GM12891 (cell line): ENCODE results near the gene CDCP1.

Experiments
- DNase-seq: peaks from one replicate; pipeline ENCODE4 v3.0.0; 2011; ENCODE audit warnings: low spot score; ENCODE audit not compliant: insufficient read length
- FAIRE-seq: peaks from 2 replicates; lab custom pipeline; 2011; peaks lifted over from hg19 to GRCh38; lab: Jason Lieb, UNC
- PAX5 ChIP-seq: IDR thresholded peaks from 2 replicates; pipeline ENCODE4 v1.6.1; 2011; ENCODE audit warnings: low read length, moderate library complexity, mild to moderate bottlenecking; ENCODE audit not compliant: insufficient read depth, severe bottlenecking
- POLR2A ChIP-seq: IDR thresholded peaks from 2 replicates; pipeline ENCODE4 v1.6.1; 2011; ENCODE audit warnings: low read depth, low read length, control low read depth
- POLR2AphosphoS5 ChIP-seq: IDR thresholded peaks from 2 replicates; pipeline ENCODE4 v1.6.1; 2011; ENCODE audit warnings: low read depth, low read length, control low read depth
- POU2F2 ChIP-seq: IDR thresholded peaks from 2 replicates; pipeline ENCODE4 v1.6.1; 2011; ENCODE audit warnings: low read depth, mild to moderate bottlenecking, control low read depth, low read length, moderate library complexity
- SPI1 ChIP-seq: IDR thresholded peaks from 2 replicates; pipeline ENCODE4 v1.6.1; 2011; ENCODE audit warnings: low read depth, low read length, control low read depth
- TAF1 ChIP-seq: IDR thresholded peaks from 2 replicates; pipeline ENCODE4 v1.6.1; 2011; ENCODE audit warnings: low read depth, low read length, control low read depth

Gene CDCP1

DNA sequence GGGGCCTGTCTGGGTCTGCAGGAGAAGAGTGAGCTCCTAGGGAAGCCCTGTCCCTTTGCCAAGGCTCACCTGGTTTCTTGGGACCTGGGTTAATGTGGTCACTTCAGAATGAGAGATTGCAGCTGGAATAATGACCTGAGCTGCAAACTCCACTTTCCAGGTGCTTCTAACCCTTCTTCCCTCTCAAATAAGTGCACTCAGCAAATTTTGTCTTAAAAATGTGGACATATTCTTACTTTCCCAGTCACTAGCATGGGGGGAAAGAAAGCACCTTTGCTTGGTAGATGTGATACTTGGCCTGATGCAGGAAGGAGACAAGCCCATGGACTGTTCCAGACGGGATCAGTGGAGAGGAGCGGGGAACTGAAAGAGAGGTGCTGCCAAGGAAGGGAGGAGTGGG is 38.9 kb upstream of the CDCP1 start:
- no peak for FAIRE-seq
- DNase-seq, result no peak
- TF ChIP-seq POLR2A, result no peak
- no peak for TF ChIP-seq POLR2AphosphoS5
- TF ChIP-seq SPI1, result no peak
- TF ChIP-seq TAF1, result no peak
- no peak for TF ChIP-seq POU2F2
- no peak for TF ChIP-seq PAX5

DNA sequence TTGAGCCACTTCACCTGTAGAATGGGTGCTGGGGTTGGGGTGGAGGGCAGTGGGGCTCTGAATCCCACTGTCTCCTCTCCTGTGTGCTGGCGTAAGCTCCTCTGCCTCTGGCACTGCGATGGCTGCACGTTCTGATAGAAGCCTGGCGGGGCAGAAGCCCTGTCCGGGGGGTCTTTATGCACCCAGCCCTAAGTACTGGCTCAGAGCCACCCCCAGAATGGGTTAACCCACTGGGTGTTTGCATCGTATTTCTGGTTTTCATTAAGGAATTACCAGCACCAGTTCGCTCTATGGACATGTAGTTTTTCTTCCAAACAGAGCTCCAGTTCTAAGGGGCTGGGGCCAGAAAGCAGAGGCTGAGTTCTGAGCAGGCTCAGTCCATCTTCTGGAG is 37.7 kb upstream of the CDCP1 start:
- DNase-seq (no peak), FAIRE-seq (no peak)
- TF ChIP-seq POLR2A, result no peak
- TF ChIP-seq PAX5, result no peak
- no peak for TF ChIP-seq TAF1
- TF ChIP-seq POU2F2, result no peak
- no peak for TF ChIP-seq SPI1
- no peak for TF ChIP-seq POLR2AphosphoS5

DNA sequence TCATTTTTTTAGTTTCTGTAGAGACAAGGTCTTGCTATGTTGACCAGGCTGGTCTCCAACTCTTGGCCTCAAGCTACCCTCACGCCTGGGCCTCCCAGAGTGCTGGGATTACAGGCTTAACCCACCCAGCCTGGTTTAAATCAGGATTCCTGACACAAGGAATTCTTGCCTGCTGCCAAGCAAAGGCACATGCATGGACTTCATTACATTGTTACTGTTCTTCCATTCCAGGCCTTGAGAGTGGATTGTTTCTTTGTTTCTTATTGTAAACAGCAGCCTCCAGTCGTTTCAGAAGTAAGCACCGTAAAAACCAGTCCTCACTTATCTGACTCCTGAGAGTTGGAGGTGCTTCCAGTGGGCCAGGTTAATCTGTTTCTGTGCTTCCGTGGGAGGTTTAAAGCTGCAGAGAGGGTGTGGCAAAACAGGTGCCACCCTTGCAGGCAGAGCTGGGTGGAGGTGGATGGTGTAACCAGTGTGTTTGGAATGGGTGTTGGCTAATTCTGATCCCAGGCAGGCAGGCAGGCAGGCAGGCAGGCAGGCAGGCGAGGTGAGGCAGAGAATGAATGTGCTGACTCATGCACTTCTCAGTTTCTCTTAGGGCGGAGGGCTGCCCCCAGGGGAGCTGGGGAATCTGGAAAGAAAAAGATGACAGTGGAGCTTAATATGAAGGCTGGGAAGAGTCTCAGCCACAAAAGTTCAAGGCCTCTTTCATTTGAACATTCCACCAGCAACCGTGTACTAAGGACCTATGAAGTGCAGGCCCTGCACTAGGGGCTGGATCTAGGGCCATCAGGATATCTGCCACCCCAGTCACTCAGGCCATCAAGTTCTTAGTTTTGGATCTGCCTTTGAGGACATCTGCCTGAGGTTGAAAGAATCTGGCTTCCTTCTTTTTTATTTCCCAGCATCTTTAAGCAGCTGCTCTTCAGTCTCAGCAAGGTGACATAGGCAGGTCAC is 37.0 kb upstream of the CDCP1 start:
- FAIRE-seq, result no peak
- no peak for DNase-seq
- TF ChIP-seq POLR2AphosphoS5 (no peak), TAF1 (no peak), POLR2A (no peak), PAX5 (no peak), SPI1 (no peak), POU2F2 (no peak)

DNA sequence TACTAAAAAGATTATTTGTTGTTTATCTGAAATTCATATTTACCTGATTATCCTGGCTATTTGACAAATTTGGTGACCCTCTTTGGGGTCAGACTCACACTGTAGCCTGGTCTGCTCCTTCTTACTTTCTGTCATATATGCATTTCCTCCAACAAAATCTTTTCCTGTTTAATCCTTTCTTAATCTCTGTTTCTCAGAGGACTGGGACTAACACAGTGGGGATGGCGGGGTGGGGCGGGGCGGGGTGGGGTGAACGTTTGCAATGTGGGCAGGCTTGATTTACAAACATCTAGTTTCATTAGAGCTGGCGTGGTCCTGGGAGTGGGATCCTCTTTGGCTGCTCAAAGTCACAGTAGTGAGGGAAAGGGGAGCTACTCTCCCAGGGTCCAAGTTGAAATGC is 35.3 kb upstream of the CDCP1 start:
- DNase-seq, result no peak
- no peak for FAIRE-seq
- TF ChIP-seq TAF1 (no peak), SPI1 (no peak), PAX5 (no peak), POU2F2 (no peak), POLR2AphosphoS5 (no peak), POLR2A (no peak)

DNA sequence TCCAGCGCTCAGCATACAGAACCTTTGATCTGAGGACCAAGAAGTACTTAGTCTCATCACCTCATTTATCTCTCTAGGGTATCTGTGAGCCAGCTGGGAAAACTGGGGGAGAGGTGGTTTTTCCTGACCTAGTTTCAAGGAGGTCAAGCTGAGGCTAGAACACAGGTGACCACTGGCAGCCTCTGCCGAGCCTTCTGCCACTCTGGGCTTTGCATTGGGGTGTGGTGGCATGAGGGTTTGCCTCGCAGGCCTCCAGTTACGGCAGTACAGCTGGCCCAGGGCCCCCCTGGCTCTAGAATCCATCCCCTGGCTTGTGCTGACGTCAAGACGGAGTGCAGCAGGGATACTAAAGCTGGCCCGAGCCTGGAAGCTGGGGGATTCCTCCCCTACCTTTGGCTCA is 34.7 kb upstream of the CDCP1 start:
- DNase-seq (no peak), FAIRE-seq (no peak)
- TF ChIP-seq SPI1 (no peak), POLR2A (no peak), PAX5 (no peak), POLR2AphosphoS5 (no peak), TAF1 (no peak), POU2F2 (no peak)

DNA sequence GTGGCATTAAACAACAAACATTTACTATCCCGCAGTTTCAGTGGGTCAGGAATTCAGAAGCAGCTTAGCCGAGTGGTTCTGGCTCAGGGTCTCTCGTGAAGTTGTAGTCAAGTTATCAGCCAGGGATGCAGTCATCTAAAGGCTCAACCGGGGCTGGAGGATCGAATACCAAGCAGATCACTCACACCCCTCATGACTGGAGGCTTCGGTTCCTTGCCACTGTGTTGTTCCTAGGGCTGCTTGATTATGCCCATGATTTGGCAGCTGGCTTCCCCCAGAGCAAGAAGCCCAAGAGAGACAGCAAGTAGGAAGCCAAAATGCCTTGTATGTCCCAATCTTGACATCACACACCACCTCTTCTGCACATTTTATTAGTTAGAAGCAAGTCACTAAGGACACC is 33.9 kb upstream of the CDCP1 start:
- FAIRE-seq (no peak), DNase-seq (no peak)
- TF ChIP-seq POU2F2, result no peak
- no peak for TF ChIP-seq POLR2A
- no peak for TF ChIP-seq PAX5
- TF ChIP-seq TAF1, result no peak
- no peak for TF ChIP-seq SPI1

DNA sequence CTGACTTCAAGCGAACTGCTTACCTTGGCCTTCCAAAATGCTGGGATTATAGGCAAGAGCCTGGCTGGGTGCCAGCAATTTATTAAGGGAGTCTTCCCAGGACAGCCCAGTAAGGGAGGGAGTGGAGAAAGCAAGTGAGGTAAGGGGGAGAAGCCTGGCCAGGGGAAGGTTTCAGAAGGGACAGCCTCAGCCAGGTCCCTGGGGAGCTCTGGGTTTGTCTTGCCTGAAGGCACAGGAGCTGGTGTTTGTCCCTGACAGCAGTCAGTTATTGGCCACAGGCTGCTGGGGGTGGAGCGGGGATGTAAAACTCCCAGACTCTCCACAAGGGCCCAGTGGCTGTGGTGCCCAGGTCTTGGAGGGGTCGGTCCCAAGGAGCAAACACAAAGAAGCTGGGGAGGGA is 33.0 kb upstream of the CDCP1 start:
- DNase-seq, result no peak
- no peak for FAIRE-seq
- no peak for TF ChIP-seq PAX5
- TF ChIP-seq POU2F2, result no peak
- TF ChIP-seq POLR2AphosphoS5, result no peak
- no peak for TF ChIP-seq POLR2A
- no peak for TF ChIP-seq SPI1
- TF ChIP-seq TAF1, result no peak

DNA sequence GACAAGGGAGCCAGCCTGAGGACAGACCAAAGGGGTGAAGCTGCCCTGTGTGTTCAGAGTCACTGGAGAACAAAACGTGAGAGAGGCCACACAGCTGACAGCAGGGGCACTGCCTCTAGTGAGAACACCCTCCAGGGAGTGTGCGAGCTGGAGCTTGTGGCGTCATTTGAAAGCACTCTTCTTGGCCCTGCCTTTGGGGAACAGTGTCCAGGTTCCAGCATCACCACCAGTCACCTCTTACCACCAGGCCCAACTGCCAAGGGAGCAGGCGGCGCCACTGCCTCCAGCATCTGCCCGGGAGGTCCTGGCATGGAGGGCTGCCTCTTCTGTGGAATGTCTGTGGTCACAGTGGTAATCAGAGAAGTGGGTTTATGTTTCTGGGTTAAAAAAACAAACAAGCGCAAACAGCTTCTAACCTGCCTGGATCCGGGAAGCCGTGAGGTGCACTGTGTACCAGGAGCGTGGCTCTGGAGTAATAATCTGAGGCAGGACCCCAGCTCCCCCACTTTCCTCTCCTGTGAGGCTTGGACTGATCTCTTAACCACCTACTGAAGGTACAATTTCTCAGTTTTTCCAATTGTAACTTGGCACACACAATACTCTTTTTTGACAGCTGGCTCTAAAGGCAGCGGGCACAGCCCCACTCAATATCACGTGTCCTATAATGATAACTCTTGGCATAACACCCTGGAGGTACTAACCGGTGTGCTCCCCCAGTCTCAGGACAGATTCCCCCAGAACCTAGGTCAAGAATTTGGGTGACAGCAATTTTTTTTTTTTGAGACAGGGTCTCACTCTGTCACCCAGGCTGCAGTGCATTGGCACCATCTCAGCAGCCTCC is 32.2 kb upstream of the CDCP1 start:
- no peak for TF ChIP-seq TAF1
- TF ChIP-seq SPI1, result no peak
- TF ChIP-seq POLR2A, result no peak
- no peak for TF ChIP-seq PAX5
- TF ChIP-seq POU2F2, result no peak
- no peak for TF ChIP-seq POLR2AphosphoS5
- FAIRE-seq (no peak), DNase-seq (no peak)

DNA sequence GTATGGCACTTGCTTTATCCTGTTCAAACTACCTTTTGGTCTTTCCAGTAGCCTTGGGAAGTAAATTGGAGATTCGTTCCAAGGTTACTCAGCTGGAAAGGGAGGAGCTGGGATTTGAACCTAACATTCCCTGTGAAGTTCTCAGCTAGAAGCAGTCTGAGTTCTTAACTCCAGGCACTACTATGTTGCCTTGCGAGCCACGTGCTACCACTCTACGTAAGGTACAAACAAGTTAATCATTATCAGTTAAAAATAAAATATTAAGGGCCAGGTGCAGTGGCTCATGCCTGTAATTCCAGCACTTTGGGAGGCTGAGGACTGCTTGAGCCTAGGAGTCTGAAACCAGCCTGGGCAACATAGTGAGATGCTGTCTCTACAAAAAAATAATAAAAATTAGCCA is 30.7 kb upstream of the CDCP1 start:
- TF ChIP-seq TAF1 (no peak), POLR2AphosphoS5 (no peak)
- FAIRE-seq, result no peak
- no peak for DNase-seq
